OCI-LY3 (cell line): Measurements from ENCODE around the gene KCNQ1.

ENCODE experiments used
- CTCF ChIP-seq: fragments of 200-600, 300-600 bp; sonication (generic); IDR thresholded peaks from 2 replicates; pipeline ENCODE4 v1.5.1; 2014; ENCODE audit warnings: antibody characterized with exemption, low read length, low read depth
- EZH2phosphoT487 ChIP-seq: fragments of 200-600 bp; shearing (Covaris generic); IDR thresholded peaks from 2 replicates; pipeline ENCODE4 v1.6.1; 2018; ENCODE audit warnings: antibody characterized with exemption, mixed run types, low read depth

GRCh38 chr11:2736577-2737225, 291.9 kb downstream of the KCNQ1 start:
- TF ChIP-seq CTCF, result no peak
- no peak for TF ChIP-seq EZH2phosphoT487
